ENCODE data around the gene CDK14.

Gene CDK14

GRCh38 chr7:90705391-90706071 is 109.4 kb downstream of the CDK14 start:
- no peak for DNase-seq (ENCODE audit: low spot score in 2 of 2)
- no peak overlapping the region for H3K27ac Mint-ChIP-seq (ENCODE audit: low read depth)
- no peak overlapping the region for H3K4me3 Mint-ChIP-seq
- no peaks in the 10 kb centered on the region for H3K4me1 Mint-ChIP-seq
- no peak for ATAC-seq (replicated peaks; ENCODE audit: extremely low read depth, poor library complexity, severe bottlenecking)
- H3K36me3 Mint-ChIP-seq (ENCODE audit: insufficient read depth): no peaks in the 10 kb centered on the region
- no peaks in the 10 kb centered on the region for H3K9me3 Mint-ChIP-seq
- no peaks in the 10 kb centered on the region for H3K27me3 Mint-ChIP-seq

- Mint-ChIP-seq H3K36me3 (ENCODE audit: insufficient read depth) (no peaks in the 10 kb centered on the region), H3K9me3 (no peaks in the 10 kb centered on the region), H3K27ac (ENCODE audit: low read depth) (no peak overlapping the region), H3K4me1 (no peaks in the 10 kb centered on the region), H3K27me3 (no peaks in the 10 kb centered on the region), H3K4me3 (no peak overlapping the region)
- no peak for ATAC-seq (replicated peaks; ENCODE audit: extremely low read depth, poor library complexity, severe bottlenecking)
- DNase-seq (ENCODE audit: low spot score in 2 of 2): no peak
Observed at GRCh38 chr7:90706072-90706716, 110.1 kb downstream of the CDK14 start.

GRCh38 chr7:90708841-90709317 is 112.8 kb downstream of the CDK14 start:
- peaks cover 7% of the 10 kb centered on the region for H3K9me3 Mint-ChIP-seq
- no peak for ATAC-seq (replicated peaks; ENCODE audit: extremely low read depth, poor library complexity, severe bottlenecking)
- DNase-seq (ENCODE audit: low spot score in 2 of 2): no peak
- no peaks in the 10 kb centered on the region for H3K4me1 Mint-ChIP-seq
- no peak overlapping the region for H3K27ac Mint-ChIP-seq (ENCODE audit: low read depth)
- no peak overlapping the region for H3K4me3 Mint-ChIP-seq
- no peaks in the 10 kb centered on the region for H3K27me3 Mint-ChIP-seq
- no peaks in the 10 kb centered on the region for H3K36me3 Mint-ChIP-seq (ENCODE audit: insufficient read depth)

- H3K4me3 Mint-ChIP-seq: no peak overlapping the region
- DNase-seq (ENCODE audit: low spot score in 2 of 2): no peak
- no peak for ATAC-seq (replicated peaks; ENCODE audit: extremely low read depth, poor library complexity, severe bottlenecking)
Observed at GRCh38 chr7:90709501-90710465, 113.7 kb downstream of the CDK14 start.

GRCh38 chr7:90710466-90710850 is 114.3 kb downstream of the CDK14 start:
- ATAC-seq (replicated peaks; ENCODE audit: extremely low read depth, poor library complexity, severe bottlenecking) (no peak), DNase-seq (ENCODE audit: low spot score in 2 of 2) (no peak)
- H3K9me3 Mint-ChIP-seq: peaks cover 10% of the 10 kb centered on the region
- H3K4me3 Mint-ChIP-seq: no peak overlapping the region
- H3K27ac Mint-ChIP-seq (ENCODE audit: low read depth): no peak overlapping the region
- no peaks in the 10 kb centered on the region for H3K4me1 Mint-ChIP-seq
- no peaks in the 10 kb centered on the region for H3K36me3 Mint-ChIP-seq (ENCODE audit: insufficient read depth)
- no peaks in the 10 kb centered on the region for H3K27me3 Mint-ChIP-seq

More at GRCh38 chr7:90709501-90710465, 113.7 kb downstream of the CDK14 start:
- no peaks in the 10 kb centered on the region for H3K4me1 Mint-ChIP-seq
- no peaks in the 10 kb centered on the region for H3K27me3 Mint-ChIP-seq
- H3K9me3 Mint-ChIP-seq: peaks cover 7% of the 10 kb centered on the region
- H3K36me3 Mint-ChIP-seq (ENCODE audit: insufficient read depth): no peaks in the 10 kb centered on the region
- H3K27ac Mint-ChIP-seq (ENCODE audit: low read depth): no peak overlapping the region

- Mint-ChIP-seq H3K36me3 (ENCODE audit: insufficient read depth) (no peaks in the 10 kb centered on the region), H3K4me3 (no peak overlapping the region), H3K4me1 (no peaks in the 10 kb centered on the region), H3K9me3 (peaks cover 11% of the 10 kb centered on the region), H3K27ac (ENCODE audit: low read depth) (no peak overlapping the region), H3K27me3 (no peaks in the 10 kb centered on the region)
- DNase-seq (ENCODE audit: low spot score in 2 of 2) (no peak), ATAC-seq (replicated peaks; ENCODE audit: extremely low read depth, poor library complexity, severe bottlenecking) (no peak)
Observed at GRCh38 chr7:90713628-90714027, 117.5 kb downstream of the CDK14 start.

GRCh38 chr7:90715067-90715466 is 118.9 kb downstream of the CDK14 start:
- no peaks in the 10 kb centered on the region for H3K27me3 Mint-ChIP-seq
- no peaks in the 10 kb centered on the region for H3K4me1 Mint-ChIP-seq
- H3K4me3 Mint-ChIP-seq: no peak overlapping the region
- no peak overlapping the region for H3K27ac Mint-ChIP-seq (ENCODE audit: low read depth)
- ATAC-seq (replicated peaks; ENCODE audit: extremely low read depth, poor library complexity, severe bottlenecking): no peak
- no peak for DNase-seq (ENCODE audit: low spot score in 2 of 2)
- peaks cover 11% of the 10 kb centered on the region for H3K9me3 Mint-ChIP-seq
- no peaks in the 10 kb centered on the region for H3K36me3 Mint-ChIP-seq (ENCODE audit: insufficient read depth)

- DNase-seq (ENCODE audit: low spot score in 2 of 2): no peak
- H3K27ac Mint-ChIP-seq (ENCODE audit: low read depth): no peak overlapping the region
- no peaks in the 10 kb centered on the region for H3K27me3 Mint-ChIP-seq
- H3K36me3 Mint-ChIP-seq (ENCODE audit: insufficient read depth): no peaks in the 10 kb centered on the region
- no peaks in the 10 kb centered on the region for H3K4me1 Mint-ChIP-seq
- peaks cover 18% of the 10 kb centered on the region for H3K9me3 Mint-ChIP-seq
- H3K4me3 Mint-ChIP-seq: no peak overlapping the region
- no peak for ATAC-seq (replicated peaks; ENCODE audit: extremely low read depth, poor library complexity, severe bottlenecking)
Observed at GRCh38 chr7:90717296-90718060, 121.4 kb downstream of the CDK14 start.

- Mint-ChIP-seq H3K9me3 (peaks cover 11% of the 10 kb centered on the region), H3K27me3 (no peaks in the 10 kb centered on the region), H3K4me3 (no peak overlapping the region), H3K36me3 (ENCODE audit: insufficient read depth) (no peaks in the 10 kb centered on the region), H3K4me1 (no peaks in the 10 kb centered on the region), H3K27ac (ENCODE audit: low read depth) (no peak overlapping the region)
- ATAC-seq (replicated peaks; ENCODE audit: extremely low read depth, poor library complexity, severe bottlenecking) (no peak), DNase-seq (ENCODE audit: low spot score in 2 of 2) (no peak)
Observed at GRCh38 chr7:90719155-90719554, 123.0 kb downstream of the CDK14 start.

GRCh38 chr7:90720984-90721760 is 125.1 kb downstream of the CDK14 start:
- Mint-ChIP-seq H3K4me1 (no peaks in the 10 kb centered on the region), H3K4me3 (no peak overlapping the region), H3K36me3 (ENCODE audit: insufficient read depth) (no peaks in the 10 kb centered on the region), H3K9me3 (peaks cover 14% of the 10 kb centered on the region), H3K27me3 (no peaks in the 10 kb centered on the region), H3K27ac (ENCODE audit: low read depth) (no peak overlapping the region)
- no peak for ATAC-seq (replicated peaks; ENCODE audit: extremely low read depth, poor library complexity, severe bottlenecking)
- no peak for DNase-seq (ENCODE audit: low spot score in 2 of 2)

GRCh38 chr7:90721869-90722431 is 125.8 kb downstream of the CDK14 start:
- H3K4me3 Mint-ChIP-seq: no peak overlapping the region
- no peak for ATAC-seq (replicated peaks; ENCODE audit: extremely low read depth, poor library complexity, severe bottlenecking)
- H3K27ac Mint-ChIP-seq (ENCODE audit: low read depth): no peak overlapping the region
- H3K9me3 Mint-ChIP-seq: peaks cover 14% of the 10 kb centered on the region
- DNase-seq (ENCODE audit: low spot score in 2 of 2): no peak
- H3K36me3 Mint-ChIP-seq (ENCODE audit: insufficient read depth): no peaks in the 10 kb centered on the region
- no peaks in the 10 kb centered on the region for H3K27me3 Mint-ChIP-seq
- H3K4me1 Mint-ChIP-seq: no peaks in the 10 kb centered on the region

Data from central memory CD8-positive, alpha-beta T cell (primary cell).